Lower leg skin (tissue), 4 donors: Measurements from ENCODE around the gene GRHL3. TPM values are rescaled to one million over a fixed set of nuclear protein-coding genes. Genes with fewer than 3 reads are reported as not detected.

Source experiments
- DNase-seq, 2 donors: peaks; one replicate each; pipeline ENCODE4 v3.0.0-alpha.2; 2019; ENCODE audit warnings: low spot score in 2 of 2
- H3K4me3 ChIP-seq: fragments of 200-600 bp; sonication (generic); 2 replicates; pipeline ENCODE4 v1.5.1; 2017; ENCODE audit warnings: mild to moderate bottlenecking, low read depth; ENCODE audit not compliant: poor library complexity, severe bottlenecking
- CTCF ChIP-seq, 3 donors: fragments of 450-650 bp; IDR thresholded peaks; one replicate each; pipeline ENCODE4 v1.5.1; 2016; ENCODE audit warnings: antibody characterized with exemption in 3 of 3, mild to moderate bottlenecking in 3 of 3, moderate library complexity in 2 of 3
- POLR2A ChIP-seq, 2 donors: fragments of 450-650 bp; IDR thresholded peaks; one replicate each; pipeline ENCODE4 v1.6.1; 2016 to 2017; ENCODE audit warnings: antibody characterized with exemption in 2 of 2, mild to moderate bottlenecking in 1 of 2, moderate library complexity in 1 of 2
- WGBS, 2 donors: methylation state at CpG; one replicate each; pipeline ENCODE4 v1.1.5; 2018; 5-methylcytosine and 5-hydroxymethylcytosine counted together
- intact Hi-C: fragments of 100-400 bp; cut with DNase I; formaldehyde crosslinking; loops from one replicate; pipeline ENCODE4 v1.15.0; 2023; ENCODE audit warnings: low total_unique reads
- total RNA-seq, 4 donors: library from RNA; depleted of rRNA; stranded (reverse); fragments of >200 nt; gene quantifications; one replicate each; pipeline ENCODE4 v1.1.0, GENCODE V29; 2016

The GRHL3 gene
- total RNA-seq, 4 donors from 2014 or later = 141 to 205 (median 171) TPM

- DNase-seq = no peak
- no peak overlapping the region for H3K4me3 ChIP-seq
- TF ChIP-seq POLR2A (IDR thresholded peaks at IDR 0.05) (no peak), CTCF (IDR thresholded peaks at IDR 0.05) (no peak)
- WGBS, 2 donors = 59 to 68% methylated on average over 7 of the region's 7 CpGs
- intact Hi-C loops = loop anchor here (10.0 kb wide), 1 partner anchor 121 kb away; no protein-coding TSS in a partner anchor
These were observed 6.7 kb downstream of the GRHL3 start for GRCh38 chr1:24325587-24326449.

- TF ChIP-seq CTCF (IDR thresholded peaks at IDR 0.05) (no peak), POLR2A (IDR thresholded peaks at IDR 0.05) (no peak)
- intact Hi-C loops = loop anchor here (10.0 kb wide), 1 partner anchor 123 kb away; no protein-coding TSS in a partner anchor
- no peak for DNase-seq
- no peak overlapping the region for H3K4me3 ChIP-seq
These were observed 8.3 kb downstream of the GRHL3 start for GRCh38 chr1:24327486-24327885.

GRCh38 chr1:24327891-24328290, 8.7 kb downstream of the GRHL3 start:
- no peak for DNase-seq
- 59 to 70% methylated on average over 2 of the region's 2 CpGs for WGBS, 2 donors
- intact Hi-C loops = loop anchor here (10.0 kb wide), 1 partner anchor 123 kb away; no protein-coding TSS in a partner anchor
- no peak overlapping the region for H3K4me3 ChIP-seq
- TF ChIP-seq CTCF (IDR thresholded peaks at IDR 0.05) (no peak), POLR2A (IDR thresholded peaks at IDR 0.05) (no peak)

- WGBS, 2 donors = 83 to 91% methylated on average over 9 of the region's 9 CpGs
- intact Hi-C loops = loop anchor here (10.0 kb wide), 1 partner anchor 125 kb away; no protein-coding TSS in a partner anchor
- no peak for DNase-seq
- no peak overlapping the region for H3K4me3 ChIP-seq
- TF ChIP-seq CTCF (IDR thresholded peaks at IDR 0.05) (no peak), POLR2A (IDR thresholded peaks at IDR 0.05) (no peak)
These were observed 10.2 kb downstream of the GRHL3 start for GRCh38 chr1:24329331-24329730.

GRCh38 chr1:24329797-24330543, 10.8 kb downstream of the GRHL3 start:
- H3K4me3 ChIP-seq = no peak overlapping the region
- intact Hi-C loops = loop anchor here (10.0 kb wide), 1 partner anchor 125 kb away; no protein-coding TSS in a partner anchor
- 84 to 86% methylated on average over 2 of the region's 2 CpGs for WGBS, 2 donors
- no peak for DNase-seq
- TF ChIP-seq POLR2A (IDR thresholded peaks at IDR 0.05) (no peak), CTCF (IDR thresholded peaks at IDR 0.05) (no peak)
